Body of pancreas (tissue), 4 donors: Measurements from ENCODE around the gene RARA. TPM values are rescaled to one million over a fixed set of nuclear protein-coding genes. Genes with fewer than 3 reads are reported as not detected.

Experiments used
- ATAC-seq: fragments of 150-250 bp; one replicate; pipeline ENCODE4 v1.9.1; 2016
- DNase-seq, 4 donors: peaks; one replicate each; pipeline ENCODE4 v3.0.0-alpha.2; 2019
- H3K27ac ChIP-seq, 4 donors: fragments of 200-600 bp; sonication (generic); 1 replicate in 3 of 4; 2 replicates in 1 of 4; pipeline versions ENCODE4 v1.5.1 to v1.6.1; 2016 to 2019; ENCODE audit warnings: mild to moderate bottlenecking in 1 of 4, mixed read lengths in 1 of 4, moderate library complexity in 1 of 4
- H3K27me3 ChIP-seq, 2 donors: fragments of 200-600 bp; sonication (generic); one replicate each; pipeline ENCODE4 v1.6.0; 2016; ENCODE audit warnings: mild to moderate bottlenecking in 1 of 2
- H3K36me3 ChIP-seq, 2 donors: fragments of 200-600 bp; sonication (generic); replicated peaks in 1 of 2; 2 replicates each; pipeline ENCODE4 v1.5.1; 2016; ENCODE audit warnings: low read depth in 2 of 2; ENCODE audit not compliant: insufficient read depth in 1 of 2
- H3K4me1 ChIP-seq: fragments of 200-600 bp; sonication (generic); one replicate; pipeline ENCODE4 v1.6.0; 2016
- H3K4me3 ChIP-seq, 2 donors: fragments of 200-600 bp; sonication (generic); 1 replicate in 1 of 2; 2 replicates in 1 of 2; pipeline ENCODE4 v1.5.1; 2016 to 2019
- H3K9me3 ChIP-seq, 3 donors: fragments of 200-600 bp; sonication (generic); 1 replicate in 2 of 3; 2 replicates in 1 of 3; pipeline ENCODE4 v1.5.1; 2016
- CTCF ChIP-seq, 7 experiments: fragments of 450-650 bp in 4 of 7; fragments of 200-600 bp in 3 of 7; sonication (generic) in 3 of 7; IDR thresholded peaks; one replicate each; pipeline ENCODE4 v1.5.1; 2016 to 2019; ENCODE audit warnings: antibody characterized with exemption in 7 of 7
- POLR2A ChIP-seq, 3 donors: fragments of 450-650 bp; IDR thresholded peaks; one replicate each; pipeline ENCODE4 v1.6.1; 2016; ENCODE audit warnings: antibody characterized with exemption in 3 of 3, mild to moderate bottlenecking in 2 of 3
- WGBS, 2 donors: methylation state at CpG; one replicate each; pipeline ENCODE4 v1.1.5; 2017; 5-methylcytosine and 5-hydroxymethylcytosine counted together
- intact Hi-C: fragments of 100-400 bp; cut with DNase I; formaldehyde crosslinking; loops from one replicate; pipeline ENCODE4 v1.15.1; 2023
- total RNA-seq, 2 donors: library from RNA; depleted of rRNA; stranded (reverse); fragments of >200 nt; gene quantifications; one replicate each; pipeline ENCODE4 v1.1.0, GENCODE V29; 2016

RARA gene
- total RNA-seq, 2 donors from 2014 or later = 11.4 to 13.8 TPM

GRCh38 chr17:40287494-40288369 is 21.2 kb upstream of the RARA start, which contains the start of gene CDC6:
CDC6 (plus strand) TSS chr17:40287879; CDS start chr17:40289421, 1,542 bp downstream.
- Histone ChIP-seq H3K9me3 (no peaks in the 10 kb centered on the region), H3K4me3 (peak within 1 kb of the TSS; percentile 30 to 47), H3K4me1 (peaks cover 25% of the 10 kb centered on the region), H3K27ac (peak within 1 kb of the TSS in 2 of 4 donors; percentile 49 to 60), H3K36me3 (no peaks in the 10 kb centered on the region), H3K27me3 (no peaks in the 10 kb centered on the region)
- intact Hi-C loops = no loop called here
- DNase-seq (peak; percentile 98 to 99 (median 98)), ATAC-seq (peak; percentile 99)
- WGBS, 2 donors = 1% methylated on average over 31 to 47 of the region's 47 CpGs
- TF ChIP-seq CTCF (IDR thresholded peaks at IDR 0.05) = peak in 1 of 7 experiments; percentile 10
- TF ChIP-seq POLR2A (IDR thresholded peaks at IDR 0.05) = peak in 2 of 3 donors; percentile 40 to 52

- no peaks in the 10 kb centered on the region for H3K27me3 ChIP-seq
- no peak overlapping the region for H3K4me3 ChIP-seq
- DNase-seq (peak; percentile 57 to 86 (median 68)), ATAC-seq (no peak)
- H3K9me3 ChIP-seq = no peaks in the 10 kb centered on the region
- no peaks in the 10 kb centered on the region for H3K36me3 ChIP-seq
- TF ChIP-seq CTCF (IDR thresholded peaks at IDR 0.05) (peak; percentile 13 to 79 (median 69)), POLR2A (IDR thresholded peaks at IDR 0.05) (no peak)
- WGBS, 2 donors = 44 to 59% methylated on average over 4 of the region's 4 CpGs
- no peak overlapping the region for H3K27ac ChIP-seq
- intact Hi-C loops = loop anchor here (5.0 to 10.0 kb wide), 2 partner anchors 88 to 276 kb away; partner anchors contain the start of gene CSF3
- peaks cover 24% of the 10 kb centered on the region for H3K4me1 ChIP-seq
These were observed 18.2 kb upstream of the RARA start for GRCh38 chr17:40290629-40291280.

GRCh38 chr17:40291281-40291664 is 17.7 kb upstream of the RARA start:
- Histone ChIP-seq H3K4me1 (peaks cover 24% of the 10 kb centered on the region), H3K9me3 (no peaks in the 10 kb centered on the region), H3K27me3 (no peaks in the 10 kb centered on the region), H3K36me3 (no peaks in the 10 kb centered on the region), H3K27ac (no peak overlapping the region), H3K4me3 (no peak overlapping the region)
- ATAC-seq (no peak), DNase-seq (no peak)
- 85 to 94% methylated on average over 2 of the region's 2 CpGs for WGBS, 2 donors
- intact Hi-C loops = loop anchor here (5.0 to 10.0 kb wide), 2 partner anchors 89 to 276 kb away; partner anchors contain the start of gene CSF3
- TF ChIP-seq POLR2A (IDR thresholded peaks at IDR 0.05) (no peak), CTCF (IDR thresholded peaks at IDR 0.05) (no peak)

- intact Hi-C loops = loop anchor here (5.0 to 10.0 kb wide), 2 partner anchors 91 to 279 kb away; partner anchors contain the start of gene CSF3
- no peaks in the 10 kb centered on the region for H3K27me3 ChIP-seq
- no peak overlapping the region for H3K4me3 ChIP-seq
- DNase-seq (no peak), ATAC-seq (peak; percentile 57)
- no peak for TF ChIP-seq POLR2A (IDR thresholded peaks at IDR 0.05)
- no peak for TF ChIP-seq CTCF (IDR thresholded peaks at IDR 0.05)
- peaks cover 24% of the 10 kb centered on the region for H3K4me1 ChIP-seq
- H3K9me3 ChIP-seq = no peaks in the 10 kb centered on the region
- peak overlapping the region in 2 of 4 donors; percentile 3 to 31 for H3K27ac ChIP-seq
- 54 to 72% methylated on average over 1 of the region's 1 CpG for WGBS, 2 donors
- H3K36me3 ChIP-seq = no peaks in the 10 kb centered on the region
These were observed 15.6 kb upstream of the RARA start for GRCh38 chr17:40293363-40293762.
